GM21390 (cell line): Measurements from ENCODE around the gene HMGB1.

ENCODE experiments used
- ATAC-seq: cut with Tn5 transposase; IDR thresholded peaks from one replicate; pipeline ENCODE4 v1.9.1; 2021; ENCODE audit not compliant: unreplicated experiment

The HMGB1 gene

GRCh38 chr13:30406779-30407416 is 58.8 kb downstream of the HMGB1 start:
- no peak for ATAC-seq
